HPDE6-E6E7 (cell line): Measurements from ENCODE around the gene RELL1.

Experiments
- DNase-seq: peaks from one replicate; pipeline ENCODE4 v3.0.0; 2011; ENCODE audit warnings: missing footprints; ENCODE audit errors: extremely low spot score

Gene RELL1

GRCh38 chr4:37601531-37601930 lies 84.6 kb downstream of the RELL1 start:
- no peak for DNase-seq

DNA sequence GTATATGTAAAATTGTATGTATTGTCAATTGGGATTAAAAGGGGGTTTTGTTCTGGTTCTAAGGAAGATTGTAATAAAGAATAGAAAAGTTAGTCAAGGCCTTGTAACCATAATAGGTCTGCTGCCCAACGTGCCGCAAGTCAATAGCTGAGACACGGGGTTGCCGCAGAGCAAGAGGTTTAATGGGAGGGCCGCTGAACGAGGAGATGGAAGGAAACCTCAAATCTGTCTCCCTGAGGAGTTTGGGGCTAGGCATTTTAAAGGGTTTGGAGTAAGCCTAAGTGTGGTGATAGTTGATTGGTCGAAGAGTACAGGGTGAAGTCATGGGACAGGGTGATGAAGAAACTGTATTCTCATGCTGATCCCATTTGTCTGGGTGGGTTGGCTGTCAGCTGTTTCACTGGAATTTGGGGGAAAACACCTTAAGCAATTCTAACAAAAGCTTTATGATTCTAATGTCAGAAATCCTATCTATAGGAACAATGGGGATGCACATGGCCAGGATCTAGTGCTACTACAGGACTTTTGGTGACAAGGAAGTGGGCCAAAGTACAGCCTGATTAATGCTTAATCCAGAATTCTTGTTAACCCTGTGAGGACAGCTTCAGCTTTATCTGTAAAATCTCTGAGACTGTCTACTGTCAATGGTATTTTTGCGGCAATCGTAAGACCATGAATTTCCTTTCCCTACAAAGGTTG lies 86.9 kb downstream of the RELL1 start:
- DNase-seq, result no peak

- DNase-seq, result no peak
Observed at GRCh38 chr4:37597034-37597433, 89.1 kb downstream of the RELL1 start.

- DNase-seq, result no peak
Observed at GRCh38 chr4:37595875-37596680, 90.1 kb downstream of the RELL1 start.

DNA sequence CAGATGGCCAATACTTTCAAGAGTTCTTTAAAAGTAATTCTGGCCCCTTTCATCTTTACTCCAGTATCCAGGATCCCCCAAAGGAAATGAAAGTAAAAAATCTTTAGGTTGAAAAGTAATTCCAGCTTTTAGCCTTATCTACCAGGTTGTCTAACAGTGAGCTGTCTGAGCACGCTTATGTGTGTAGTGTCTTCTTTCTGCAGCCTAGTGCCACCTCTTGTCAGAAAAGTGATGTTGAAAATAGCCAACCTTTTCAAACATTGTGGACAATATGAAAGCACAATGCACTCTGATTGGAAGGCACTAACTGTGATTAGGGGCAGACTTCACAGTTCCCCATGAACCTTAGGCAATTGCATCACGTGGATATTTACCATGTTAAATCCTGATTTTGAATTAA lies 92.1 kb downstream of the RELL1 start:
- no peak for DNase-seq

DNA sequence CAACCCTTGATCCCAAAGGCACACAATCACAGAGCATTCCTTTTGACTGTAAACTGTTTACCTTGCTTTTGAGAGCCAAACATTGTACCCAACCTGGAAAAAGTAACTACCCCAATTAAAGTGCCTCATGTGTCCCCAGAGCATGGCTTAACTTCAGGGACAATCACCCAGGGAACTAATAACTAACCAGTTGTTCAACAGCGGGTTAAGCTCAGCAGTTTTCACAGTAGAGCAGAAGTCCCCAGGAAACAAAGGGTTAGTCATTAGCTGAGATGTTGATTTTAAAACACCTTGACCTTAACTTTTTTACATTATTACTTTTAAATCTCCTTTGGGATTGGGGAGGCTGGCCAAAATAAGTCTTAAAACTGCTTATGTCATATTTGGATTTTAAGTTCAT lies 94.8 kb downstream of the RELL1 start:
- DNase-seq, result no peak

DNA sequence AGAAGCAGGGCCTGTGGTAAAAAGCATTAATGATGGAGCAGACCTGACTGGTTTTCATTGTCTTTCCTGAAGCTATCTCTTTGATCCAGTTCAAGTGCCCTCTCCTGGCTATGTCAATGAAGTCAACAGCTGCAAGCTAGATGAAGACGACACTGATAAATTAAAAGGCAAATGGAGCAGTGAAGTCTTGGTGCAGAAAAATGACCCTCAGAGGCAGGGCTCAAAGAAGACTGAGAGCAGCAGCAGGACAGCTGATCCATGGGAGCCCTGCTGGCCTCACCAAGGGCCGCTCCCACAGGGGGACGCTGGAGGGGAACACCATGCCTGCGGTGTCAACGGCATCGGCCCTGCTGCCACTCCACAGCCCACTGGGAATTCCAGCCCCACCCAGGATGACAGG lies 96.2 kb downstream of the RELL1 start:
- DNase-seq, result no peak

DNA sequence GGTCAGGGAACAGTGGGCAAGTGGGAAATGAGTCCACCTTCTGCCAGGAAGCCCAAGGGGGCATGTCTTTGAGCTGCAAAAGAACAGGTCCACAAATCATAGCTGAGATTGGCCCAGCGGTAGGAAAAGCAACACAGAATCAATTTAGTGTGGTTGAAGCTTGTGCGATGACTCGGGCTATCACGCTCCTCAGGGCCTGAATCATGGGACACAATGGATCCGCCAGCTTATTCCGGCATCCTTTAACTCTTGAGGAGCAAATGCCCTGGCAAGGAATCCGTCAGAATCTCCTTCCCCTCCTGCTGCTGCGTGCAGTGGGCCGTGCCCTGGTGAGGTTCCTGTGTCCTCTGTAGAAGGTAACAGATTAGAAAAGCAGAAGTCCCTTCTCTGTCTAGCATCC lies 98.0 kb downstream of the RELL1 start:
- DNase-seq, result no peak

GRCh38 chr4:37586194-37586593 lies 100.0 kb downstream of the RELL1 start:
- no peak for DNase-seq

GRCh38 chr4:37584493-37585060 lies 101.6 kb downstream of the RELL1 start:
- no peak for DNase-seq

- DNase-seq, result no peak
Observed at GRCh38 chr4:37584071-37584470, 102.1 kb downstream of the RELL1 start.

GRCh38 chr4:37573566-37573965 lies 112.6 kb downstream of the RELL1 start:
- no peak for DNase-seq

GRCh38 chr4:37568489-37568888 lies 117.7 kb downstream of the RELL1 start:
- DNase-seq, result no peak

DNA sequence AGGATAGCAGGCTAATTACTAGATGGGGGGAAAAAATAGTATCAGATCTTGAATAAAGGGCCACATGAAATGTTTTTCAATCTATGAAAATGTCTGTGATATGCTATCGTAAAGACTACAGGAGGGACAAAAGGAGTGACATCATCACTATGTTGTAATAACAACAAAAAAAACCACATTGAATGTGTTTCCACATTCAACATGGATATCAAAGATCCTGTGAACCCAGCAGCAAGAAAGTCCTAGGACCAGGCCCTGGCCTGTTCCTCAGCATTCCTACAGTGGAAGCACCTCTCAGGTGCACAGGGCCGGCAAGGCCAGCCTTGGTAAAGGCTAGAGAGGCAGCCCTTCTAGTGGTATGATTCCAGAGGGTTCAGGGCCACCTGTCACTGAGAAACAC lies 118.3 kb downstream of the RELL1 start:
- DNase-seq, result no peak

DNA sequence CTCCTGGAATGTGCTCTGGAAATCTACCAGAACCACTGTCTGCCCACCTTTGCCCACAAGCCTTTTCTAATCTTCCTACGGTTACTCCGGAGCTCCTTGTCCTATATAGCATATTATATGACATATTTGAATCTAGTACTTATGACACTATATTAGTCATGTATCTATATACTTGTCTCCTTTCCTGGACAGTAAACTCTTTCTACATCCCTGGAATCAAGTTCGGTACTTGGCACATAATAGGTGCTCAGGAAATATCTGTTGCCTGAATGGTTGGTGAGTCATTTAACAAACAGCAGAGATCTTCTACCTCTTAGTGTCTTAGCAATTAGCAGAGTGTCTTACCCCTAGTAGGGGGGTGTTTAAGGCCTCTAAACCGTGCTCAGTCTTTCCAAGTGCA lies 123.6 kb downstream of the RELL1 start:
- DNase-seq, result no peak

- no peak for DNase-seq
Observed at GRCh38 chr4:37561803-37562207, 124.4 kb downstream of the RELL1 start.

DNA sequence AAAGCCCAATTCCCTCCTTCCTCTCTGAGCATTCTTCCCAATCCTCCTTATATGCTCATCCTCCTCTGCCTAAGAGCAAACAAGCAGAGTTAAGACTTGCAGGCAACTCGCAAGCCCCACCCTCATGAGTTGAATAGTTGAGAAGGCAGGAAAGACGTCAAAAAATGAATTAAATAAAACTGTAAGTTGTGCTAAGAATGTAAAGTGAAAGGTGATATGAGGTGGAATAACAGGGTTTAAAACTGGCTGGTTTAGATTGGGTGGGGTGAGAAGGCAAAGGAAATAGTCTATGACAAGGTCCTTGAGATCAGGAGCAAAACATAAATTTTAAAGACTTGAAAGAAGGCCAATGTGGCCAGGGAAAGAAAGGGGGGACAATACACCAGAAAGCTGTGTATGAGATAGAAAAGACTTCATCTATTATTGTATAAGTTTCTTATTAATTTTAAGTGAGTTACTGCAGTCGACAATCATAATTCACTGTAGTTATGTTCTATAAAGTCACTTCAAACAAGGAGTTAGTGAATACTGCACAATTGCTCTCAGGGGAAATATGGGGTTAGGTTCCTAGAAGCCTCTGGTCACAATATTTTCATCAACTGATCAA lies 124.9 kb downstream of the RELL1 start:
- no peak for DNase-seq
